ENCODE measurements around the gene PARVB.

Gene PARVB

DNA sequence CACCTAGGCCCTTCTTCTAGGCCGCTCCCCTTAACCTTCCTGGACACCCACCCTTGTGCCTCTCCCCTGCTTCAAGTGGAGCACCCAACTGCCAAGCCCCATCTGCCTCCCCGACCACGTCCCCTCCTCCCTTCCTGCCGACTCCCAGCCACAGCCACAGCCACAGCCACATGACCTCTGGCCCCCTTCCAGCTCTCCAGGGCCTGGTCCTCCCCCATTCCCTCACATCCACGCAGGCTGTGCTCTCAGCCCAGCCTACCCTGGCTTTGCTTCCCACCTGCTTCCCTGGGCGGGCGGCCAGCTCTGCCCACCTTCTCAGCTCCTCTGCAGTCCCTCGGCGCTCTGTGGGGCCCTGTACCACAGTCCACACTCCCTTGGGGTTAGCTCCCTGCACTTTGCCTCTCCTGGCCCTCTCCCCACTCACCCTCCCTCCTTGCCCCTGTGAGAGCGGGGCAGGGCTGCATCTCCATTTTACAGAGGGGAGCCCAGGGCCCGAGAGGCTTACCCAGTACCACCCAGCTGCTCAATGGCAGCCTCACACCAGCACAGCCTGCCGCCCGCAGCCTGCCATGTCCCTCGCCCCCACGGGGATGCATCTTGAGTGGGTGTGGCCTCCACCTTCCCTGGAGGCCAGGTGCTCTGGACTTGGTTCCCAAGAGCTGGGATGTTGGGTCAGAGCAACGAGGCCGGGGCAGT is 176.9 kb downstream of the PARVB start:
- no peak overlapping the region for H3K4me3 ChIP-seq (ENCODE audit: low read length)
- H3K36me3 ChIP-seq (ENCODE audit: control insufficient read depth, insufficient read depth, low read length) = no peaks in the 10 kb centered on the region
- peaks cover 3% of the 10 kb centered on the region for H3K27me3 ChIP-seq (ENCODE audit: control insufficient read depth, insufficient read depth, low read length)
- no peak overlapping the region for H3K9ac ChIP-seq (ENCODE audit: low read length)
- no peaks in the 10 kb centered on the region for H3K4me1 ChIP-seq (ENCODE audit: control insufficient read depth, insufficient read depth, low read length)
- no peaks in the 10 kb centered on the region for H3K9me3 ChIP-seq (ENCODE audit: control insufficient read depth, low read length)

DNA sequence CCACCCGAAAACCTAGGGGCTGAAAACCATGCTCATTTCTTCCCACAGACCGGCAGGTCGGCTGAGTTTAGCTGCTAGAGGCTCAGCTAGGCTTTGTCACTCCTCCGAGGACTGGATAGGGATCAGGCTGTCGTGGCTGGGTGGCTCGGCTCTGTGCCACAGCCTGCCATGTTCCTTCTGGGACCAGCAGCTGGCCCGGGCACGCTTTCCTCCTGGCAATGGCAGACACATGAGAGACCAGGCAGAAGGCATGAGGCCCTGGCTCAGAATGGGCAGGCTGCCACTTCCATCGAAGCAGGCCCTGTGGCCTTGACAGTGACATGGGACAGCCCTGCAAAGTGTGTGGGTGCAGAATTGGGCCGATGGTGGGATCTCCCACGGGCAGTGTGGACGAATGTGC is 177.6 kb downstream of the PARVB start:
- Histone ChIP-seq H3K9ac (ENCODE audit: low read length) (no peak overlapping the region), H3K36me3 (ENCODE audit: control insufficient read depth, insufficient read depth, low read length) (no peaks in the 10 kb centered on the region), H3K4me3 (ENCODE audit: low read length) (no peak overlapping the region), H3K4me1 (ENCODE audit: control insufficient read depth, insufficient read depth, low read length) (no peaks in the 10 kb centered on the region), H3K9me3 (ENCODE audit: control insufficient read depth, low read length) (no peaks in the 10 kb centered on the region), H3K27me3 (ENCODE audit: control insufficient read depth, insufficient read depth, low read length) (peaks cover 3% of the 10 kb centered on the region)

DNA sequence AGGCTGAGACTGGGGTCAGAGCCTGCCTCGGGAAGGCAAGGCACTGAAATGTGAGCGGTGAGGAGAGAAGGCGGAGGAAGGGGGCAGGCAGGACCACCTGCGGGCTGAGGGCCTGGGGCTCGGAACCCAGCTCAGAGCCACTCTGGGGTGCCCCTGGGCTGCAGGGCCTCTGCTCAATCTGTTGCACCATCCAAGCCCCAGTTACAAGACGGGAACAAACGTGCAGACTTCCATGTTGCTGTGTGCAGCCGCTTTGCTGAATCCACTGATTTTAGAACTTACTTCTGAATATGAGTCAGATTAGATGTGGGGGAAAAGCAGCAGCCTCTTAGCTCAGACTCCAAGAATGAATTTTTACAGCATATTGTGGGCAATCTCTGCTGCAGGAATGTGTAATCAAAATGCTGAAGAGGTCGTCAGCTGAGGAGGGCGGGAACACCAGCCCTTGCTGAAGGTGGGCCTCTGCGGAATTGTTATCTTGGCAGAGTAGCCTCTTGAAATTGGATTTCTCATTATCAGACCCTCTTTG is 178.2 kb downstream of the PARVB start:
- H3K9me3 ChIP-seq (ENCODE audit: control insufficient read depth, low read length) = no peaks in the 10 kb centered on the region
- no peak overlapping the region for H3K4me3 ChIP-seq (ENCODE audit: low read length)
- H3K27me3 ChIP-seq (ENCODE audit: control insufficient read depth, insufficient read depth, low read length) = peaks cover 3% of the 10 kb centered on the region
- no peaks in the 10 kb centered on the region for H3K36me3 ChIP-seq (ENCODE audit: control insufficient read depth, insufficient read depth, low read length)
- H3K4me1 ChIP-seq (ENCODE audit: control insufficient read depth, insufficient read depth, low read length) = no peaks in the 10 kb centered on the region
- H3K9ac ChIP-seq (ENCODE audit: low read length) = no peak overlapping the region

DNA sequence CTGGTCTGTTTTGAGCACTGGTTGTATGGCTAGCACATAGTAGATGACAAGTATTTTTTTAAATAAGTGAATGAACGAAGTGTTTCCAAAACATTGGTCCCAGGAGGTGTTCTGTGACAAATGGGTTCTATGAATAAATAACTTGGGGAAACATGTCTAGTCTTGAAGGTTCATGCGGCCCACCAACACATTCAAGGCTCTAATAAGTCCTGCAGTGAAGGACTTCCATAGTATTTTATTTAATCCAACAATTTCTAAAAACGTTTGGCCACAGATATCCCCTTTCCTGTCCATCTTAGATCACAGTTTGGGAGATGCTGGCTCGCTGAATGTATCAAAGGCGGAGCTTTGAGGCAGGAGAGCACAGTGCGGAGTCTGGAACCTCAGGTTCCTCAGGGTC is 179.1 kb downstream of the PARVB start:
- Histone ChIP-seq H3K27me3 (ENCODE audit: control insufficient read depth, insufficient read depth, low read length) (peaks cover 3% of the 10 kb centered on the region), H3K4me1 (ENCODE audit: control insufficient read depth, insufficient read depth, low read length) (no peaks in the 10 kb centered on the region), H3K4me3 (ENCODE audit: low read length) (no peak overlapping the region), H3K9ac (ENCODE audit: low read length) (no peak overlapping the region), H3K36me3 (ENCODE audit: control insufficient read depth, insufficient read depth, low read length) (no peaks in the 10 kb centered on the region), H3K9me3 (ENCODE audit: control insufficient read depth, low read length) (no peaks in the 10 kb centered on the region)

DNA sequence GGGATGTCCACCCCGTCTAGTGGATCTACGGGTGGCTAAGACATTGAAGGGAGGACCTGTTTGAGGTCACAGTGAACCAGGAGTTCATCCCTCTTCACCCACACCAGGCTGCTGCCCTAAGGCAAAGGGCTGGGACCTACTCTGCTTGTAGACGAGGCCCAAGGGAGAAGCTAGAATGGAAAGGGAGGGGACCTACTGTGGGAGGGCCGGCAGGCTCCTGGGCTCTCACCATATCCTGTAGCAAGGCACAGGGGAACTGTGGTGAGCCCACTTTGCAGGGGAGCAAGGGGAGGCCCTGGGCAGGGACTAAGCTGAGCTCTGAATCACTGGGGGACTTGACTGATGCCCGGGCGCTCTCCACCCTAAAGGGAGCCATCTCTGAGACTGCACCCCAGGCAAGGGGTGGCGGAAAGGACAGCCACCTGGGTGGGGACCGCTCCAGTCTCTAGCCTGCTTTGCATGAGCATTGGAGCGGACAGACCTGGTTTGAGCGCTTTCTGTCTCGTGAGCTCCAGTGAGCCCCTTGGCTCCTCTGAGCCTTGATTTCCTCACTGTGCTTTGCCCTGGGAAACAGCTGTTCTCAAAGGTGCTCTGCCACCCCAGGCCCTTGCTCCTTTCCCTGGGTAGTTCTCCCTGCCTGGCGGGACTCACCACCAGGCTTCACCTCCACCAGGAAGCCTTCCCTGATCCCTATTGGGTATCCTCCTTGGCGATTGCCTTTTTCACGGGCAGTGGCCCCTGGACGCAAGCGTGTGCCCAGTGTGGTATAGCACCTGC is 180.8 kb downstream of the PARVB start:
- no peaks in the 10 kb centered on the region for H3K36me3 ChIP-seq (ENCODE audit: control insufficient read depth, insufficient read depth, low read length)
- no peak overlapping the region for H3K4me3 ChIP-seq (ENCODE audit: low read length)
- H3K9me3 ChIP-seq (ENCODE audit: control insufficient read depth, low read length) = no peaks in the 10 kb centered on the region
- no peaks in the 10 kb centered on the region for H3K4me1 ChIP-seq (ENCODE audit: control insufficient read depth, insufficient read depth, low read length)
- H3K27me3 ChIP-seq (ENCODE audit: control insufficient read depth, insufficient read depth, low read length) = peaks cover 3% of the 10 kb centered on the region
- H3K9ac ChIP-seq (ENCODE audit: low read length) = no peak overlapping the region

DNA sequence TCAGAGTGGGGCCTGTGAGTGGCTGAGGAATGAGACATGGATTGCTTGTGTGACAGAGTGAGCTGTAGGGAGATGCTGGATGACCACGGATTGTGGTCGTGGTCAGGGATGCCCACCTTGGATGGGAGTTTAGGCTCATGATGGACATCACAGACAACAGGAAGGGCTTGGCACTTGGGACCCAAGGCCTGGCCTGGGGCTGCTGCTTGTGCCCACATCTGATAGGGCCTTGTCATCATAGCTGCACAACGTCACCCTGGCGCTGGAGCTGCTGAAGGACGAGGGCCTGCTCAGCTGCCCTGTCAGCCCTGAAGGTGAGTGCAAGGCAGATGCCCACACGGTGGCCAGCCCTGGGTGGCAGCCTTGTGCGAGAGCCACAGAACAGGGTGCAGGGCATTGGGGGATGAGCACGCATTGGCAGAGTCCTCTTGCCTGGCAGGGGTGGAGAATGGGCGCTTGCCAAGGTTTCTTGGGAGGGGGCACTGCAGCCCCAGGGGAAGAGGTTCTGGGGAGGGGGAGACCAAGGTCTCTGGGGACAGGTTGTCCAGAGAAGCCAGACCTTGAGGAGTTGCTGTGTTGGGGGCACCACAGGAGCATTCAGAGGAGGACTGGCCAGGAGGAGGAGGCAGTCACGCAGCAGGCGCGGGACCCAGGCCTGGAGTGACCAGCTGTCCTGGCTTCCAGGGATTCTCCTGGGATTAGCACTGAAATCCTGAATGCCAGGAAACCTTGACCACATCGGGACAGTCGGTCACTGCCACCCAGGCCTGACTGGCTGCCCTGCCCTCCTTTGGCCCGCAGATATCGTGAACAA is 181.6 kb downstream of the PARVB start:
- Histone ChIP-seq H3K9me3 (ENCODE audit: control insufficient read depth, low read length) (no peaks in the 10 kb centered on the region), H3K4me1 (ENCODE audit: control insufficient read depth, insufficient read depth, low read length) (no peaks in the 10 kb centered on the region), H3K4me3 (ENCODE audit: low read length) (no peak overlapping the region), H3K9ac (ENCODE audit: low read length) (no peak overlapping the region), H3K36me3 (ENCODE audit: control insufficient read depth, insufficient read depth, low read length) (no peaks in the 10 kb centered on the region), H3K27me3 (ENCODE audit: control insufficient read depth, insufficient read depth, low read length) (peaks cover 3% of the 10 kb centered on the region)

DNA sequence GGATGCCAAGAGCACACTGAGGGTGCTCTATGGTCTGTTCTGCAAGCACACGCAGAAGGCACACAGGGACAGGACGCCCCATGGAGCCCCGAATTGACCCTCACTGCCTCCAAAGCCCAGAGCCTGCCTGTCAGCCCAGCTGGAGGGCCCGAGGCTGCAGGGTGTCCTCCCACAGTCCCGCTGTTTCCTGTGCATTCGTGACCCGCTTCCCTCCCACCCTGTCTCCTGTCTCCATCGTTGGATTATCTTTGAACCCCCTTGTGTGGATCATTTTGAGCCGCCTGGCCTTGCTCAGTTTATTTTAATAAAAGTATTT is 182.2 kb downstream of the PARVB start:
- Histone ChIP-seq H3K36me3 (ENCODE audit: control insufficient read depth, insufficient read depth, low read length) (no peaks in the 10 kb centered on the region), H3K9ac (ENCODE audit: low read length) (no peak overlapping the region), H3K9me3 (ENCODE audit: control insufficient read depth, low read length) (no peaks in the 10 kb centered on the region), H3K4me3 (ENCODE audit: low read length) (no peak overlapping the region), H3K4me1 (ENCODE audit: control insufficient read depth, insufficient read depth, low read length) (no peaks in the 10 kb centered on the region), H3K27me3 (ENCODE audit: control insufficient read depth, insufficient read depth, low read length) (peaks cover 3% of the 10 kb centered on the region)

DNA sequence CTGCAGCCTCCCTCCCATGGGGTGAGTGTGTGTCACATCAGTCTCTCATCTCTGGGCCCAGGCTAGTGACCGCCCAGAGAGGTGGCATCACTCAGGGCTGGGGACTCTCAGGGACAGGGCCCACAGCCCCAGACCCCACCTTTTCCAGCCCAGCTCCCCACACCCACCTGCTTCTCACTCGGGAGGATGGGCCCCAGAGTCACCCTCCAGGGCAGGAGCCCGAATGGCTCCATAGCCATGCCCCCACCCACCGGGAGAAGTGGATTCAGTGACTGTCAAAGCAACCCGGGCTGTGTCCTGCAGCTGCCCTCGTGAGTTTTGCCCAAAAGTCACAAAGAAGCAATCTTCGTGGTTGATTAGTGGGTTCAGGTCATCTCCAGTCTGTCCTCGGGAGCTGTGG is 182.6 kb downstream of the PARVB start:
- H3K36me3 ChIP-seq (ENCODE audit: control insufficient read depth, insufficient read depth, low read length) = no peaks in the 10 kb centered on the region
- H3K9ac ChIP-seq (ENCODE audit: low read length) = no peak overlapping the region
- H3K4me3 ChIP-seq (ENCODE audit: low read length) = no peak overlapping the region
- H3K27me3 ChIP-seq (ENCODE audit: control insufficient read depth, insufficient read depth, low read length) = no peaks in the 10 kb centered on the region
- H3K4me1 ChIP-seq (ENCODE audit: control insufficient read depth, insufficient read depth, low read length) = no peaks in the 10 kb centered on the region
- H3K9me3 ChIP-seq (ENCODE audit: control insufficient read depth, low read length) = no peaks in the 10 kb centered on the region

DNA sequence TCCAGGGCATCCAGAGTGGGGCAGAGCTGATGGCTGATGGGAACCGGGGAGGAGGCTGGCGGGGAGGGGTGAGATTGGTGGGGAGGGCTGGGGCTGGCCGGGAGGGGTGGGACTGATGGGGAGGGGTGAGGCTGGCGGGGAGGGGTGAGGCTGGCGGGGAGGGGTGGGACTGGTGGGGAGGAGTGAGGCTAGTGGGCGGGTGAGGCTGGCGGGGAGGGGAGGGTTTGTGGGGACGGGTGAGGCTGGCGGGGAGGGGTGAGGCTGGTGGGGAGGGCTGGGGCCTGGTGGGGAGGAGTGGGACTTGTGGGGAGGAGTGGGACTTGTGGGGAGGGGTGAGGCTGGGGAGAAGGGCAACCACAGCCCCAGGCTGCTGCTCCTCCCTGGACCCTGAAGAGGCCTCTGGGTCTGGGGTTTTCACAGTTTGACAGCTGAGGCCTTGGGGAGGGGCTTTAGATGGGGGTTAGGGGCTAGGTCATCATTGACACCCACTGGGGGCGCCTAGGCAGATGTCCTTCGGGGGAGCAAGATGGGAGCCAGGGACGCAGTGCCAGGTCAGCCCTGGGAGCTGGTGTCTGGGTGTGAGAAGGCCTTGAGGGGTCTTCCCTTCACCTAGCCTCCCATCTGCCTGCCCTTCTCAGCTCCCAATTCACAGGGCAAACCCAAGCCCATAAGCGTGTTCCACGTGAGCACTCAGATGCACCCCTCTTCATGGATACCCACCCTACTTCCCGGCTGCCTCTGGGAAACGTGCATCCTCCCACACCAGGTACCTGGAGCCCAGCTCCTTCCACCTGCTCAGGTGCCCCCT is 183.3 kb downstream of the PARVB start:
- H3K27me3 ChIP-seq (ENCODE audit: control insufficient read depth, insufficient read depth, low read length) = no peaks in the 10 kb centered on the region
- no peak overlapping the region for H3K4me3 ChIP-seq (ENCODE audit: low read length)
- no peaks in the 10 kb centered on the region for H3K4me1 ChIP-seq (ENCODE audit: control insufficient read depth, insufficient read depth, low read length)
- no peaks in the 10 kb centered on the region for H3K36me3 ChIP-seq (ENCODE audit: control insufficient read depth, insufficient read depth, low read length)
- H3K9me3 ChIP-seq (ENCODE audit: control insufficient read depth, low read length) = no peaks in the 10 kb centered on the region
- H3K9ac ChIP-seq (ENCODE audit: low read length) = no peak overlapping the region

DNA sequence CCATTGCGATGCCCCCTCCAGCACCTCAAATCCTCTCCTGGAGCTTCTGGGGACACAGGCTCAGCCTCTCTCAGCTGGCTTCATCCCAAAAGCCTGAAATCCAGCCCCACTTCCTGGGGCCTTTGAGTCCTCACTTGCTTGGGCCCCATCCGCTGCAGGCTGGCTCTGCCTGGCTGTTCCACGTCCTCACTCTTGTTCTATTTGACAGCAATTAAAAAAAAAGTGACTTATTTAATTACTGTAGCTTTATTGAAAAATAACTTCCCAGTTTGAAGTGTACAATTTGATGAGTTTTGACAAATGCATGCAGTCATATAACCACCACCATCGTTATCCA is 183.8 kb downstream of the PARVB start:
- H3K4me3 ChIP-seq (ENCODE audit: low read length) = no peak overlapping the region
- H3K27me3 ChIP-seq (ENCODE audit: control insufficient read depth, insufficient read depth, low read length) = no peaks in the 10 kb centered on the region
- H3K9ac ChIP-seq (ENCODE audit: low read length) = no peak overlapping the region
- H3K36me3 ChIP-seq (ENCODE audit: control insufficient read depth, insufficient read depth, low read length) = no peaks in the 10 kb centered on the region
- H3K9me3 ChIP-seq (ENCODE audit: control insufficient read depth, low read length) = no peaks in the 10 kb centered on the region
- H3K4me1 ChIP-seq (ENCODE audit: control insufficient read depth, insufficient read depth, low read length) = no peaks in the 10 kb centered on the region

DNA sequence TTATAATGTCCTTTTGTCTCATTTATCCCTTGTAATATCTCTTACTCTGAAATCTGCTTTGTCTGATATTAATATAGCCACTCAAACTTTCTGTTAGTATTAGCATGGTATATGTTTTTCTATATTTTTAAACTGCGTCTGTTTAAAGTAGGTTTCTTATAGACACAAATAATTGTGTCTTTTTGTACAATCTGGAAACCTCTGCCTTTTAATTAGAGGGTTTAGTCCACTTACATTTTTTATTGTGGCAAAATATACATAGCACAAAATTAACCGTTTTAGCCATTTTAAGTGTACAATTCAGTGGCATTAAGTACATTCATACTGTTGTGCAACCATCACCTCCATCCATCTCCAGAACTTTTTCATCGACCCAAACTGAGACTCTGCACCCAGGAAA is 185.2 kb downstream of the PARVB start:
- Histone ChIP-seq H3K9ac (ENCODE audit: low read length) (no peak overlapping the region), H3K9me3 (ENCODE audit: control insufficient read depth, low read length) (no peaks in the 10 kb centered on the region), H3K36me3 (ENCODE audit: control insufficient read depth, insufficient read depth, low read length) (no peaks in the 10 kb centered on the region), H3K4me1 (ENCODE audit: control insufficient read depth, insufficient read depth, low read length) (no peaks in the 10 kb centered on the region), H3K27me3 (ENCODE audit: control insufficient read depth, insufficient read depth, low read length) (no peaks in the 10 kb centered on the region), H3K4me3 (ENCODE audit: low read length) (no peak overlapping the region)

All from mucosa of stomach (tissue), 1 donor.